Activated naive CD4-positive, alpha-beta T cell (primary cell): ENCODE measurements around the gene SLC9A9.
"Not testable (repeated sequence)": the region's sequence is repeated elsewhere in the genome, so short reads cannot be mapped to it uniquely, and the experiment has no call there.

Experiments
- DNase-seq, 4 experiments: peaks; one replicate each; lab custom pipeline; 2025; lab: John Stamatoyannopoulos, UW

Gene SLC9A9

DNA sequence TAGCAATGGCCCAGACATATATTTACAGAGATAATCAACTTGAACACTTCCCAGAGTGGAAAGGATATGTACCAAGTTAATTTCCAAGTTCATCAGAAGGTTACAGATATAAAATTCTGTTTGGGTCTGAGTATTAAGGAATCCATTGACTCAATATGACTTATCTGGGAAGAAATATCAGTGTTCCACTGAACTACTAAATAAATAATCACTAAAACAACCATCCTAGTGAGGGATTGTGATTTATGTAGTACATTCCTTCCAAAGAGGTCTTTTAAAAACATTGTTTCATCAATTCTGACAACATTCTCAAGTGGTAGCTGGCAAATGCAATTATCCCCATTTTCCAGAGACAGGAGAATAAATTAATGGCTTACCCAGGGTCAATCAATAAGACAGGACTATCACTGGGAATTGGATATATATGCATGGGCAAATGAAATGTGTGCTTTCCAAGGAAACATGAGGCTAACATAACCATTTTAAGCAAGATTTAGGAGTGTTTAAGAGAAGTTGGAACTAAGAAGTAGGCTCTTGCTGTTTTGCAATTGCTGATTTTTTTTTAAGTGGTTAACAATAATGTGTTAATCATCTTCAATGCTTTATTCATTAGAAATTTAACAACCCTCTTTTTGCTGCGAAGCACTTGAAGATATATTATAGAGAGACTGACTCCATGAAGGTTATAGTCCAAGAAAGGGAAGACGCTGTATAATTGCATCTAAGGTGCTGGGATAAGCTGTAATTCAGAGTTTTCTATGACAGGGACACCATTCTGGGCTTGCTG is 37.9 kb downstream of the SLC9A9 start:
- DNase-seq: no peak

DNA sequence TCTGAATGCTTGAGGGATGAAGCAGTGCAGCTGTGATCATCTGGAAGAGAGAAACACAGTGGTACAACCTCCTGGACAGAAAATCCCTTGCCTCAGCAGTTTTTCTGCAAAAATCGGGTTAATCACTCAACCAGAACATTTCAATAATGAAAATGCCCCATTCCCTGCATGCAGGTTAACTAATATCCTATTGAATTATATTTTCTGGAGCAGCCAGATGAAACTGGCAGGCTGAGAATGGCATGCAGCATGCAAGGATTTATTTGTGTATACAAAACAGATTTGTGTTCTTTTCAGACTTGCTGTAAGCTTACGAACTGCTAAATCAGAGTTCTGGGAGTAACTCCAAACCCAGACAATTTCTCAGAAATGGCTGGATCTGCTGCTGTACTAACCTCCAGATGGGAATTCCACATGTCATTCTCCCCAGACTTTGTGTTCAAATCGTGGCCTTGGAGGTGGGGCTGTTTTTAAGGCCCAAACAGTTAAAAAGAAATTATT is 39.1 kb downstream of the SLC9A9 start:
- no peak for DNase-seq

DNA sequence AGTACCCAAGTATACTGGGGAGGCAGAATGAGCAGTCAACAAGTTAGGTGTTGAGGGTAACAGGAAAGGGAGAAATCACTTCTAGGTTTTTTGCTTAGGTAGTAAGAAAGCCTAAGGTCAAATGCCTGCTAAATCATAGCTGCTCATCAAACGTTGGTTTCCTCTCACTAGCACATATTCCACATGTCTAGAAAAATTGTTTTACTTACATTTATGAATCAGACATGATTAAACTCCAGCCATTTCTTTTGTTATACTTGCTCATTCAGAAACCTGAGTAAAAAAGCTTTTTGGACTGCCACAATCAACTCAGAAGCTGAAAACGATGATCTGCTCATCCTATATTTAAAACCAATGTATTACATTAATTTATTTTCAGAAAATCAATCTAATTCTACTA is 40.2 kb downstream of the SLC9A9 start:
- no peak for DNase-seq

DNA sequence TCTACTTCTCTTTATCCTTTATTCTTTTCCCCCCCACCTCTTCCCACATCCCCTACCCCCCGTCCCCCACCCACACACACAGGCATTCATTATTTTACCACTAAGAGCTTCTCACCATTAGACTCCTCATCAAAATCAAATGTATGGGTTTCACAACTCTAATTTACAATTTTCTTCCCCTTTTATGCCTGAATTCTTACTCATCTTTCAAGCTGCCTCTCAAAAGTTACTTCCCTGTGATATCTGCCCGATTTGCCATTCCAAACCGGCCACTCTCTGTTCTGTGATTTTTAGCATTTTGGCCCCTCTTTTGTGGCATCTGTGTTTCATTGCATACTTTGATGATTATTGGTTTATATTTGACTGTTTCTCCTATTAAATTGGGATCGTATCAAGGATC is 42.2 kb downstream of the SLC9A9 start:
- DNase-seq: no peak

DNA sequence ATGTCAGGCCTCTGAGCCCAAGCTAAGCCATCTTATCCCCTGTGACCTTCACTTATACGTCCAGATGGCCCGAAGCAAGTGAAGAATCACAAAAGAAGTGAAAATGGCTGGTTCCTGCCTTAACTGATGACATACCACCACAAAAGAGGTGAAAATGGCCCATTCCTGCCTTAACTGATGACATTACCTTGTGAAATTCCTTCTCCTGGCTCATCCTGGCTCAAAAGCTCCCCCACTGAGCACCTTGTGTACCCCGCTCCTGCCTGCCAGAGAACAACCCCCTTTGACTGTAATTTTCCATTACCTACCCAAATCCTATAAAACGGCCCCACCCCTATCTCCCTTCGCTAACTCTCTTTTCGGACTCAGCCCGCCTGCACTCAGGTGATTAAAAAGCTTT is 42.8 kb downstream of the SLC9A9 start:
- not testable (repeated sequence) for DNase-seq

DNA sequence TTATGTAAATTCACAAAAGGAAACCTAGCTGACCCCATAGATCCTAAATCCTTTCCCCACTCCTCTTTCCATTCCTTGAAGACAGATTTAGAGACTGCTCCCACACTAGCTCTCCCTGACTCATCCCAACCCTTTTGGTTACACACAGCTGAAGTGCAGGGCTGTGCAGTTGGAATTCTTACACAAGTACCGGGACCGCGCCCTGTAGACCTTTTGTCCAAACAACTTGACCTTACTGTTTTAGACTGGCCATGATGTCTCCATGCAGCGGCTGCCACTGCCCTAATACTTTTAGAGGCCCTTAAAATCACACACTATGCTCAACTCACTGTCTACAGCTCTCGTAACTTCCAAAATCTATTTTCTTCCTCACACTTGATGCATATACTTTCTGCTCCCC is 47.2 kb downstream of the SLC9A9 start:
- not testable (repeated sequence) for DNase-seq

DNA sequence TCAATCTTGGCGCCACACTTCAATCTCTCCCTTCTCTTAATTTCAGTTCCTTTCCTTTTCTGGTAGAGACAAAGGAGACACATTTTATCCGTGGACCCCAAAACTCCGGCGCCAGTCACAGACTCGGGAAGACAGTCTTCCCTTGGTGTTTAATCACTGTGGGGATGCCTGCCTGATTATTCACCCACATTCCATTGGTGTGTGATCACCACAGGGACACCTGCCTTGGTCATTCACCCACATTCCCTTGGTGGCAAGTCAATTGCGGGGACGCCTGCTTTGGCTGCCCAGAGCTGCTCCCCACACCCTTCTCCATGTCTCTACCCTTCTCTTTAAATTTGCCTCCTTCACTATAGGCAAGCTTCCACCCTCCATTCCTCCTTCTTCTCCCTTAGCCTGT is 50.1 kb downstream of the SLC9A9 start:
- not testable (repeated sequence) for DNase-seq

DNA sequence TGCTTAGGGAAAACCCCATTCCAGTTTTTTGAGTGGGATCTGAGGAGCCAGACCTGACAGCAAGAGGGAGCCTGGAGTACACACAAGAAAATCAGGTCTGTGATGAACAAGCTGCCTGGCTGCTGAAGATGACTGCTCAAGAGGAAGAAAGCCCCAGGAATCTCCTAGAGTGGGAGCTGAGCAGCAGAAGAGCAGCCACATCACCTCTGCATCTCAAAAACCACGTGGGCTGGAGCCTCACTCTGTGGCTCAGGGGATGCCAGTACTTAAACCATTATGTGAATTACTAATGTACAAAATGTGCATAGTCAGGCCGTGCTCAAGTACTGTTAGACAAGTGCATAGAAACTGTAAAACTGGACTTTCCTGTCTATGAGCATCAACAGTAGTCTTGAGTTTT is 52.4 kb downstream of the SLC9A9 start:
- DNase-seq: no peak

DNA sequence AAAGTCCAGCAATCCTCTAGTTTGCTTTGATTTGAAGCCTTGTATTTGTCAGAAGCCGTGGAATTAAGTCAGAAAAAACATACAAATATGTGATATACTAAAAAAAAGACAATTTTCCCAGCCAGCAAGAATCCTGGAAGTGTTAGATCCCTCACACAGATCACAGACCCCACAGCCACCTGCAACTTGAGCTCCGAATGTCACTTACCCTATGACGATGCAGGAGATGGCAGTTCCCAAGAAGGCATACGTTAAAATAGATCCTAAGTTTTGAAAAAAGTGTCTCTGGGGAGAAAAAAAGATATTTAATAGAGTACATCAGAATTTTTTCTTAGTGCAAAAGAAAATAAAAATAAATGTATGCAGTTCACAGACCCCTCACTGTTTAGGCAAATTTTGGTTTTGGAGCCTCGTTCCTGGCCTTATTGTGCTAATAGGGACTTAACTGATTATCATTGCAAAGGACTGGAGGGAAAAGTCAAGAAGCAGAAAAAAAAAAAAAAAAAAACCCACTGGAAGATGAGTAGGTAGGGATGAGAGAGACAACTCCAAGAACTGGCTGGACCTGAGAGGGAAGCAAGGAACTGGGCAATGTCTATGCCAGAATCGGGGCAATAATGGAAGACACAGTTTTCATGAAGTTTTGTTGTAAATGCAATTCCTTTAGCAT is 53.3 kb downstream of the SLC9A9 start:
- DNase-seq: no peak

DNA sequence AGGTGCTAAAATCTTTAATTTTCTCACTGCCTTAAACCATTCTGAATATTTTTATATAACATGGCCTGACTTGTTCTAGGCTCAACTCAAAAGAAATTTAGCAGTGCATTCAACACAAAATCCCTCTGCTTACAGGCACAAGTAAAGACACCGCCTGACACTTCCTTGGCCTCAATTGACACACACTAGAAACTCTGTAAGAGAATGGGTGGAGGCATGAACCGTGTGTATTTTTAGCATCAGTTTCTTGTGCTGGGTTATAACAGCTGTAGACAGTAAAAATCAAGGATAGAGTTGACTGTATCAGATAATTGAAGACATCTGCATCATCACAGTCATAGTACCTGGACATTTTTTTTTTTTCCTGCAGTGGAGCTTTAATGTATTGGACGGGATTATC is 54.3 kb downstream of the SLC9A9 start:
- DNase-seq: no peak

DNA sequence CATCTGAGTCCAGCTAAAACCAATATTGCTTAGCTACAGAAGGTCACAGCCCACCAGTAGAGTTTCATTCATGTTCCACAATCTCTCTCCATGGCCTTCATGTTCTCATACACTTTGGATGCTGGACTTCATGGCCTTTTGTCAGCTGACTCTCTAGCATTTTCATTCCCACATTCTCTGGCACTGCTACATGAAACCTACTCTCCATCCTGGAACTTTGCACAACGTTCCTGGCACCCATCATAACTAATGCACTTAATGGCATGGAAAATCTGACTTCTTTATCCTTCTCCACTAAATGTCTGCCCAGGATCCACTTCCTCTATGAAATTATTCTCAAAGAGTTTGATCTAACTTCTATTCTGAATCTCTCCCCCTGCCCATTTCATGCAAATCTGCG is 56.9 kb downstream of the SLC9A9 start:
- DNase-seq: no peak

DNA sequence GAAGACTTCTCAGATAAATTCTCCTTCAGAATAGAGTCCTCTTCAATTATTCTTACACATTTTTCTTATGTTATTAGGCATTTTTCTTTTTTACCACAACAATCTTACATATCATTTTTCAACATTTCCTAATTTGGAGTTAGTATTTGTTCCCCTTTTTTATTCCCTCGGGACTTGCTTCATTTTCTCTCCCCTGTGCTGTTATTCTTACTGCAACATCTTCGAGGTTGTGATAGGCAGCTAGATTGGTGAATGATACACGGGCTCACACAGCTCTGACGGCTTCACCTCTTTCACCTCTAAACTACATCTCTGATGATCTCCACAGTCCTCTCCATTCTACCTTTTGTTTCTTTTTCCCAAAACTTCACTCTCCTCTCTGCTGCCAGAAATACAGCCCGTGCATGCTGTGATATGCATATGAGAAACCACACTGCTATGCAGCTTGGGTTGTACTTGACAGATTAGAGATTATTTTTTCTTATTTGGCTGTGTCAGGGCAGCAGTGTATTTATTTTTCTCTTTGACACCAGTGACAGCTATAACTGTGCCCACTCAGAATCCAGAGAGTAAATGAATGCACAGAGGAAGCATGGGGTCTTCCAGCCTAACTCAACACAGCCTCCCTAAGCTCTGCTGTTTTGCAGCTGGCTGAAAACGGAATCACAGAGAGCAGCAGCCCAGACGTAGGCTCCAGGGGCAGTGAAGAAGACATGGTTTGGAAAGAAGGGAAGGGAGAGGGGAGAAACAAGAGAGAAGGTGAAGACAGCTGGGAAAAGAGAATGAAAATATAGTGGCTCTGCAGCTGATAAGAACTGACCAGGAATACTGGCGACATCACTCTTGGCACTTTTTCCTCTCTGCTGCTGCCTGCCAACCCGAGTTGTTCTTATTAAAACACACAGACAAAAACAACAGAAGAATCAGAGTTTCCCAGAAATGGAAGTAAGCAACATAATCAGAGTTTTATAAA is 61.8 kb downstream of the SLC9A9 start:
- no peak for DNase-seq

DNA sequence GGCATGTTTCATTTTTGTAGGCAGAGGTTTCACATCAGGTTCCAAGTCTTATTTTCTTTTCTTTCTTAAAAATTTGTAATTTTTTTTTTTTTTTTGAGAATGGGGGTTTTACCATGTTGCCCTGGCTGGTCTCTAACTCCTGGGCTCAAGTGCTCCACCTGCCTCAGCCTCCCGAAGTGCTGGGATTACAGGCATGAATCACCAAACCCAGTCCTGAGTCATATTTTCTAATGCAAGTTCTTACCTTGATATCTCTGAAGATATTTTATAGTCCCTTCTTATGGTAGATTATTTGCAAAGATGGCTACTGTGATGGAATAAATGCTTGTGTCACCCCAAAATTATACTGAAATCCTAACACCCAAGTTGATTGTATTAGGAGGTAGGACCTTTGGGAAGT is 63.8 kb downstream of the SLC9A9 start:
- DNase-seq: no peak

DNA sequence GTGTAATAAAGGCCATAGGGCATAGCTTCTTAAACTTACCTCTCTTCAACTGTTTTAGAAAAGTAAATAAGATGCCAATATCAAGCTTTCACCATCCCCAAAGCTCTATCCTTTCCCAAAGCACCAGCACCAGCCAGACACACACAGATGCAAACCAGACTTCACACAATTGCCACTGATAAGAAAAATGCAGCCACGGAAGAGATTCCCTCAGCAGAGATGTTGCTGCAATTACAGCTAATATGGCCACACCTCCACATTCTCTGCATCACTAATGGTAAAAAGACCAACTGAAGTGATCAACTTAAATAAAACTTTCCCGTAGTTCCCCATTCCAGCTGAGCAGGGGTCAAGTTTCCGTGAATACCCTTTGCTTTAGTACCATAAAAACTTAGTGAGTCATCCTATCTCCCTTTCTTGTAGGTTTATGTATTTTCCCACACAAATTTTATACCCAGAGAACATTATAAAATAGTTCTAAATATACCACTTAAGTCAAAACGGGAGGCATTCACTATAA is 64.4 kb downstream of the SLC9A9 start:
- no peak for DNase-seq

DNA sequence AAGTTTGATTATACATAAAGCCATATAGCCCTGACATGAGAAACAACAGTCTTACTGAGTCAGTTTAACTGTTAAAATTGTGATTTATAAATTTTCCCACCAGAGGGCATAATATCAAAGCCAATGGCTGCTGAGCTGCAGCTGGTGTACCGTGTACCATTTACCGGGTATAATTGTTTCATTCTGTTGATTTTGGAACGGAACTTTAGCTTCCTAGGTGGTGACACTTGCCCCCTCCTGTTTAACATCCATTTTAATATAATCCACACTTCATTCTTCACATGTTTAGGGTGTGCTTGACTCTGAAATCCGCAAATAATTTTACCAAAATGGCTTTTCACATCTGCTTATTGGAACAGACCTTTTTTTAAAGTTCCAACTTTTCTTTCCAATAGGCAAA is 72.8 kb downstream of the SLC9A9 start:
- DNase-seq: no peak

DNA sequence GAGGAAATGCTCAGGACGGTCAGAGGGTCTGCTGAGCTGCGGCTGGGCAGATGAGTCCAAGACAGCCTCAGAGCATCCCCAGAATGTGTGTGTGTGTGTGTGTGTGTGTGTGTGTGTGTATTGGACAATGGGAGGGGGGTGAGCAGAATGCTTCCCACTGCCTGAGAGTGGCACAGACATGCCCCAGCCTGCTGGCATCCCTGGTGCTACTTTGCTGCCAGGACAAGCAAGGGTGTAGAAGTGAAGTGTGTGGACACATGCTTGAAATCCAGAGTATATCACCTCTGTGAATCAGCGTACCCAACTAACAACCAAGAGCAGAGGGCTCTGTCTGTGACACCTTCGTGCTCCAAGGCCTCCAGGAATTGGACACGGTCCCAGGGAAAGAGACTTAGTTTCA is 76.3 kb downstream of the SLC9A9 start:
- no peak for DNase-seq

DNA sequence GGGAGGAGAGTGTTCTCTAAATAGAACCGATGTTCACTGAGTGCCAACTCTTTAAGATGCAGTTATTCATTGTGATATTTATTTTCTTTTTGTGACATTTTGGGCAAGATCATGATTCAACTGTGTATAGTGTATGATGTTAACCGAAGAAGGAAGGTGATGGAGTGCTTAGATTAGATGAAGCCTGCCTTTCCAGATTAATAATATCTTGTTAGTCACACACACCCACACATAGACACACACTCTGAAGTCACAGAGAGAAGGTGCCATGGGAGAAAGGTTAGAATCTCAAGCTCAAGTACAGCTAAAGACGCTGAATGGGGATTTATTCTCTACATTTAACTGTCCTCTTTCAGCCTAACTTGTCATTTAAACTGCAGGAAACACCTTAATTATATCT is 77.0 kb downstream of the SLC9A9 start:
- no peak for DNase-seq

DNA sequence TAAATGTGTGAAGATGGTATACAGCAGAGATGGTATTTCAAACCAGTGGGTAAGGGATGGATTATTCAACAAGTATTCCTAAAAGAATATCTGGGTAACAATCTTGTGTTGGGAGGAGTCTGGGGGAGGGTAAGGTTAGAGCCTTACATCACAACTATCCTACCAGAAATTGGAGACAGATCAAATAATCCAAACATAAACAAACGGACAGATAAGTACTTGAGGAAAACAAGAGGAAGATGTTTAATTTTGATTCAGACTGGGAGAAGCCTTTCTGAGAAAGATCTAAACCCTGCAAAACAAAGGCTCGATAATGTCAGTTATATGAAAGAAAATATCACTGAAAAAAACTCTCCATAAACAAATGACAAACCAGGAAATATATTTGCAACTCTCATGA is 77.9 kb downstream of the SLC9A9 start:
- DNase-seq: no peak

DNA sequence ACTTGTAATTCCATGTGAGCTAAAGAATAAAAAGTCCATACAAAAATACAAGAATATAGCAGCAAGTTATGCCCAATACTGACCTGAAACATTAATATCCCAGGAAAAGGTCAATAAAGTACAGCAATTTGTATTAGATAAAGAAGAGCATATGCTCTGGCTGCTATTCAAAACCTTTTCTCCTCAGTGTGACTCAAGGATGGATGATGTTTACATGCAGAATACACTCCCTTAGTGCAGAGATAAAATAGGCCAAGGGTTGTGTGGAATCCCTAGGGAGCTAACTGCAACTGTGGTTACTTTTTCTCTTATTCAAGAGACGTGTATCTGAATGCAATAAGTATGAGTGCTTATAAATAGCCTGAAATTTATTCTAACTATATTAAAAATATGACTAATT is 78.7 kb downstream of the SLC9A9 start:
- DNase-seq: no peak

DNA sequence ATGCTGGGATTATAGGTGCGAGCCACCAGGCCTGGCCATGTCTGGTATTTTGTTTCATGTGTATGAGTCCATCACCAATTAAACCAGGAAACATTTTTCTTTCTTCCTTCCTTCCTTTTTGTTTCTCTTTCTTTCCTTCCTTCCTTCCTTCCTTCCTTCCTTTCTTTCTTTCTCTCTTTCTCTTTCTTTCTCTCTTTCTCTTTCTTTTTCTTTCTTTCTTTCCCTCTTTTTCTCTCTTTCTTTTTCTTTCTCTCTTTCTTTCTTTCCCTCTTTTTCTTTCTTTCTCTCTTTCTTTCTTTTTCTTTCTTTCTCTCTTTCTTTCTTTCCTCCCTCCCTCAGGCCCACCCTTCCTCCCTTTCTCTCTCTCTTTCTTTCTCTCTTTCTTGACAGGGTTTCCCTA is 83.4 kb downstream of the SLC9A9 start:
- DNase-seq: no peak

DNA sequence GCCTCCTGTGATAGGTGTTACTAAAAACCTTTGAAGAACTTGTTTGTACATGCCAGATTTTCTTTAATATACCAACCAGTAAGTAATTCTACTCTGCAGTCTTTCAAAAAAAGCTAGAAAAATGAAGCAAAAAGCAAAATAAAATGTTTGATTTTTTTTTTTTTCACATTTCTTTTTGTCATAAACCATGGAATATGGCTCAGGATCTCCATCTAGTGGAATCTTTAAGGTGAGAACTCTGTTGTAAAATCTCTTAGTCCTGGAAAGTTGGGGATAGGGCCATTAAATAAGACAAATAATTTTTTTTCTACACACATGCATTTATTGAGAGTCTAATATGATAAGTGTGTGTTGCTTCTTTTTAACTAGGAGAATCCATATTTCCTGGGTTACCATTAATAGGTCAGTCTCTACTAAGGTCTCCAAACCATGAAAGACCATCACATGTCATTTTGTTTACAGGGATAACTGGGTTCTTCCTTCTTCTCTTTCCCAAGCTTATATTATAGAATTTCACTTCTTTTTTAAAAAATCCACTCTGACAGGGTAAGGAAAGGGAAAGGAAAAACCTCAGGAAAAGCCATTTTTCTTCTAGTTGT is 84.6 kb downstream of the SLC9A9 start:
- no peak for DNase-seq

DNA sequence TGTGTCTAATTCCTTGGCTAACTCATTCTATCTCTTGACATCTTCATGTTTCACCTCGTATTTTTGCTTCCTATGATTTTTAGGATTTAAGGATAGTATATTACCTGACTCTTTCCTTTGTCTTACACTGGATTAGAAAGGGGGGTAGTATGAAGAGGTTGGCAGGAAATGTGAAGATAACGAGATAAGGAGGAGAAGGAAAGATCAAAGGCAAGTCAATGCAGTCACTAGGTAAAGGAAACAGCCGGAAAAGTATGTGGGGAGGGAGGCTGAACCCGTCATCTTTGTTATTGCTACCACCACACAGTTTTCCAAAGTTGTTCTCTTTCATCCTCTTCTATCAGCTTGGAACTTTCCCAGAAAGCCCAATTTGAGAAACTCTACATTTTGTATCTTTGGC is 90.6 kb downstream of the SLC9A9 start:
- DNase-seq: no peak
